ENCODE results near the gene PLEKHG3.

The PLEKHG3 gene

DNA sequence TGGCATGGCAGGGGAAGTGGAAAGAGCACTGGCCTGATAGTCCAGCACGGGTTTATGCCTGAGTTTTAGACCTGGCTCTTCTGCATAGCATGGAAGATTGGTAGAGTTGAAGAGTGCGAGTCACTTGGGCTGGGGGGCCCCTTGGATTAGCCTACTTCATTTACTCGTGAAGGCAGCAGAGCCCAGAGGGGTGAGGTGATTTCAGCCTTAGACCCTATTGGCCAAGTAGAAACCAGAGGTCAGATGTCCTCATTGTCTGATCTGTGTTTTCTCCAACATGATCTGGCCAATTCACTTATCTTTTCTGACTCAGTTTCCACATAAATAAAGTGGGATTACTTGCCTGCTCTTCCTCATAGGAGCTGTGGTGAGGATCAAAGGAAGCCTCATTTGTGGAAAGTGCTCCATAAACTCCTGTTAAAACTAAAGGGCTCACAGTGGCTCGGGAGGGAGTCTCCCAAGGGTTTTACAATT is 1.9 kb downstream of the PLEKHG3 start:
- no peak for DNase-seq (ENCODE audit: low read depth in 1 of 2, low spot score in 1 of 2)

GRCh38 chr14:64706593-64707193 is 2.5 kb downstream of the PLEKHG3 start:
- no peak for DNase-seq (ENCODE audit: low read depth in 1 of 2, low spot score in 1 of 2)

GRCh38 chr14:64707661-64708060 is 3.4 kb downstream of the PLEKHG3 start:
- no peak for DNase-seq (ENCODE audit: low read depth in 1 of 2, low spot score in 1 of 2)

DNA sequence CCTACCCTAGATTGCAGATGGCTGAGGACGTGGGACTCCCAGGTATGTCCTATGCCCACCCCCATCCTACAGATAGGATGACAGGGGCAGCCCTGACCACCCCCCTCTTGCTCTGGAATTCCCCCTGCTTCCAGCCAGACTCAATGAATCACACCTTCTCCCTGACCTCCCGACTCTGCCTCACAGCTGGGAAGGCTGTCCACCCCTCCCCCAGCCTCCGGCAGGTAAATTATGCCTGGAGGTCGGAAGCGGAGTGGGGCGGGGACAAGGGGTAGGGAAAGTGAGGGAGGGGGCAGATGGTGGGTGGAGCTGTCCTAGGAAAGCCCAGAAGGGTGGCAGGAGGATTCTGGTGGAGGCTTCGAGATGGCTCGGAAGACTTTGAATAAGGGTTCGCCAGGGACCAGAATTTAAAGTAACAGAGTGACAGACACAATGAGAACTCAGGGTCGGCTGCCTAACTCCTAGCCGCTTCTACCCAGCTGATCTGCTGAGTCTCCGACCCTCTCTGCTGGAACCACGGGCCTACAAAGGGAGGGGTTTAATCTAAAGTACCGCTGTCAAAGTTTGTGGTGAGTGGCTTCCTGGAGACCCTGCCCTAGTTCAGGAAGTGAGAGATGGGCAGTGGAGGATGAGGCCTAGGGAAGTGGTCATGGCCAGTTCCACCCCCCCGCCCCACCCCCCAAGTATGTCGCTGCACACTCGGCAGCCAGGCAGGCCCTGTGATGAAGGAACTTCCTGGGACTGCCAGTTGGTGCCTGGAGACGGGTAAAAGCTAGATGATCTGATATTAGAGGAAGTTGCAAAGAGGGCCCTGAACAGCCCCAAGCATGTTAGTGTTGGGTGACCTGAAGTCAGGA is 4.2 kb downstream of the PLEKHG3 start:
- no peak for DNase-seq (ENCODE audit: low read depth in 1 of 2, low spot score in 1 of 2)

- DNase-seq (ENCODE audit: low read depth in 1 of 2, low spot score in 1 of 2): no peak
Observed at GRCh38 chr14:64709126-64709525, 4.9 kb downstream of the PLEKHG3 start.

DNA sequence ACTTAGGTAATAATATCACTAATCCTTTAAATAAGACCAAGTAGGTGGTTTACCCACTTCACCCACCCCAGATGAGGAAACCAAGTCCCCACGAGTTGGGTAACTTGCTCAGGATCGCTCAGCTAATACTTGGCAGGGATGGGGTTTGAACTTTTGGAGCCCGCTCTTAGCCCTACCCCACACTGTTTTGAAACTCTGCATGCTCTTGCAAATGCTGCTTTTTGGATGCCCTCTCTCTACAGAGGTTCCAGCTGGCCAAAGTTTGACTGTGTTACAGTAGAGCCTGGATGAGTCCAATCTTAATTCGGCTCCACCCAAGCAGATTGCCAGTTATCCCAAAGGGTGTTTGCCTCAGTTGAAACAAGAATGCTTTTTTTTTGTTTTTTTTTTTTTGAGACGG is 6.8 kb downstream of the PLEKHG3 start:
- DNase-seq (ENCODE audit: low read depth in 1 of 2, low spot score in 1 of 2): no peak

GRCh38 chr14:64713677-64714076 is 9.5 kb downstream of the PLEKHG3 start:
- no peak for DNase-seq (ENCODE audit: low read depth in 1 of 2, low spot score in 1 of 2)

- no peak for DNase-seq (ENCODE audit: low read depth in 1 of 2, low spot score in 1 of 2)
Observed at GRCh38 chr14:64714432-64715025, 10.3 kb downstream of the PLEKHG3 start.

GRCh38 chr14:64715146-64715627 is 11.0 kb downstream of the PLEKHG3 start:
- no peak for DNase-seq (ENCODE audit: low read depth in 1 of 2, low spot score in 1 of 2)

DNA sequence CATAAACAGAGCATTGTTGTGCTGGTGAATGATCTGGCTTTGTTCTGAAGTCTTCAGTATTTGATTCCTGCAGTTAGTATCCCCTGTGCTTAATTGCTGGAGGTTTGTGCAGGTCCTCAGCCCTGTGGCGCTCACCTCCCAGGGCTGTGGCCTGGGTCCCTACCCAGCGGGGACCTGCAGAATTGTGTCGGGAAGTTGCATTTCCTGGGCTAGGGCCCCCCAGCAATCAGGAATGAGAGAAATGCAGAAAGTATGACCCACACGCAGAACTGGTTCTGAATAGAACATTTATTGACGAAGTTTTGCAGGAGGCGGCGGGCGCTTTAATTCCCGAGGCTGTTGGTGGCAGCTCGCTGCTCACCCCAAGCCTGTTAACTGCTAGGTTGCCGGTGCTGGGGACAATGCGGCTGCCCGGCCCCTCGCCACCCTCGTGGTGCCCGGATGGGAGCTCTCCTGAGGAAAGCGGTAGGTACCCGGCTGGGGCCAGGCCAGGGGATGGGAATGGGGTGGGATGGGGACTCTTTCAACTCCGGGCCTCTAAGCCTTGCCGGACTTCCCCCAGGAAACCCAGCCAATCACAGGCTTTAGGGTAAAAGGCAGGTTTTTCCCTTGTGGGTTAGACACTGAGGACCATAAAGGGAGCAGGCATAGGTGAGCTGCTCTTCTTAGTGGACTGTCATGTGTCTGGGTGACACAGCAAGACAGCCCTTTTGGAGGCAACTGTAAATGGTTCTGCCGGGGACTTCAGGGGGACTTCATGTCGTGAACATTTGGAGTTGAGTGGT is 11.6 kb downstream of the PLEKHG3 start:
- no peak for DNase-seq (ENCODE audit: low read depth in 1 of 2, low spot score in 1 of 2)

GRCh38 chr14:64717870-64718269 is 13.6 kb downstream of the PLEKHG3 start:
- no peak for DNase-seq (ENCODE audit: low read depth in 1 of 2, low spot score in 1 of 2)

- DNase-seq (ENCODE audit: low read depth in 1 of 2, low spot score in 1 of 2): no peak
Observed at GRCh38 chr14:64718762-64719161, 14.5 kb downstream of the PLEKHG3 start.

DNA sequence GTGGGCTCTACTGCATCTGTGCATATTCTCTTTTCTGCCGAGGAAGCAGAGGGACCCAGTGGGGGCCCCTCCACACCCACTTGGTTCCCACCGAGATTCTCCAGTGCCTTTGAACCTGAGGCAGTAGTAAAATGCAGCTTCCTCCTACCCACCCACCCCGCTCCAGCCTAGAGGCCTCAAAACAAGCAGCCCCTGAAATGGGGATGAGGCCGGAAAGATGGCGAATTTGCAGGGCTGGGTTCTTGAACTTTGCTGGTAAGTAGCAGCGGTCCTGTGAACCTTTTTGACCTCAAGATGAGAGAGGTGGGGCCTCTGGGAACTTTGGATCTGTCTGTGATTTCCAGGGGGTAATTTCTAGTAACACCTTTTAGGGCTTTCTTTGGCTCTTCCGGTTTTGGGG is 15.4 kb downstream of the PLEKHG3 start:
- no peak for DNase-seq (ENCODE audit: low read depth in 1 of 2, low spot score in 1 of 2)

- DNase-seq (ENCODE audit: low read depth in 1 of 2, low spot score in 1 of 2): no peak
Observed at GRCh38 chr14:64720131-64720576, 15.9 kb downstream of the PLEKHG3 start.

- DNase-seq (ENCODE audit: low read depth in 1 of 2, low spot score in 1 of 2): no peak
Observed at GRCh38 chr14:64721391-64721791, 17.2 kb downstream of the PLEKHG3 start.

GRCh38 chr14:64721899-64722298 is 17.7 kb downstream of the PLEKHG3 start:
- no peak for DNase-seq (ENCODE audit: low read depth in 1 of 2, low spot score in 1 of 2)

DNA sequence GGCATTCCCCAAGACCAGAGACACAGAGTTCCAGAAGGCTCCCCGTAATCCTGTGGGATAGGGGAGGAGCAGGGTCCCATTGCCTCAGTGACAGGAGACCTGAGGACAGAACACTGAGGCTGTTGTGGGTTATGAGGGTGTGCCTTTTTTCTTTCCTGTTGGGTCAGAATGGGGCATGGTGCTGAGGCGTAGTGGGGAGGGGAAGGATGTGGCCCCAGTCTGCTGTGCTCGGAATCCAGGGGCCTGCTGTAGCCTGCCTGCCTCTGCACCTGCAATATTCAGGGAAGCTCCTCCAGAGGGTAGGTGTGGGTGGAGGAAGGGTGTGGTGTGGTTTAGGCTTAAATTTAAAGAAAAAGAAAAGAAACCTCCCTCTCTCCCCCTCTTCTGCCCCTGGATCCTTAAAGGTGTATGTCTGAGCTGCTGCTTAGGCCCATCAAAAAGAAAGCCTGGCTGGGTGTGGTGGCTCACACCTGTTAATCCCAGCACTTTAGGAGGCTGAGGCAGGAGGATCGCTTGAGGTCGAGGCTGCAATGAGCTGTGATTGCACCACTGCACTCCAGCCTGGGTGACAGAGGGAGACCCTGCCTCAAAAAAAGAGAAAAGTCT is 18.7 kb downstream of the PLEKHG3 start:
- no peak for DNase-seq (ENCODE audit: low read depth in 1 of 2, low spot score in 1 of 2)

DNA sequence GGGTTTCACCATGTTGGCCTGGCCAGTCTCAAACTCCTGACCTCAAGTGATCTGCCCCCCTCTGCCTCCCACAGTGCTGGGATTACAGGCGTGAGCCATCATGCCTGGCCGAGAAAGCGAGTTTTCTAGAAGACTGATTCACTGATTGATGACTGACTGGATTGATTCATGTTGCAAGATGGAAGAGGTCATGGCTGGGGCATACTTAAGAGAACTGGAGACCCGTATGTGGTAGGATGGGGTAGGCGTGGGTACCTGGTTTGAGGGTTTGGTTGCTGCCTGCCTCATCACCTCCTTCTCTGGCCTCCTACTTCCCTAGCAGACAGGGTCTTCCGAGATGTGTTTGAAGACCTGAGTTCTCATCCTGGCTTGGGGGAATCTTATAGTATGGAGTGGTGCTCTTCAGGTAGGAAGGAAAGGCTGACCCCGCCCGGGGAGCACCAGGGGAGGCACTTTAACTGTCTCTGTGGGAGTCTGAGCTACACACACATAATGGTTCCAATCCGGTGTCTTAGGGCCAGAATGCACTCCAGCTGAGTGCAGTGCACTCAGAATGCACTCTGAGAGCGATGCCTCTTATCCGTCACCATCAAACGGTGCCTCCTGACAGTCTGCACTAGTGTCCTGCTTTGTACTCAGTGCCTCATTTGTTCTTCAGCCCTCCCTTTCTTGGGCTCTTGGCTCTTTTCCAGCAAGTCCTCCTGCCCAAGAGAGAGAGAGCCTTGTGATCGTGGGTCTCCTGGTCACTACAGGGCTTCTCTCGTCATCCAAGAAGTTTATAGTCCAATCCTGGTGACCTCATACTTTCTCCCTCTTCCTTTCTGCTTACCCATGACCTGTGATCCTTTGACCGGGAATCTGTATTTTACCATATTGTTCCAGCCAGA is 19.7 kb downstream of the PLEKHG3 start:
- no peak for DNase-seq (ENCODE audit: low read depth in 1 of 2, low spot score in 1 of 2)

DNA sequence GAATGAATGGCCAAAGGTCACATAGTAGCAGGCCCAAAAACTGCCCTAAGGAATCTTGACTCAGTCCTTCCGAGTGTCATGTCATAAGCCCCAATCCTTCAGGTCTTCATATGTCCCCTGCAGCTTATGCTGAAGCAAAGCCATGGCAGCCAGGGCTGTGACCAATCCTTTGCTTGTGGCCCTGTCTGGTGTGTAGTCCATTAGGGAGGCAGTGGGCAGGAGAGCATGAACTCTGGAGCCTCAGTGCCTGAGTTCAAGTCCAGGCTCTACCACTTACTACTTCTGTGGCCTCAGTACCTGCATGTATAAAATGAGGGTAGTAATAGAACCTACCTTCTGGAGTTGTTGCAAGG is 20.3 kb downstream of the PLEKHG3 start:
- DNase-seq (ENCODE audit: low read depth in 1 of 2, low spot score in 1 of 2): no peak

- DNase-seq (ENCODE audit: low read depth in 1 of 2, low spot score in 1 of 2): no peak
Observed at GRCh38 chr14:64725261-64725815, 21.1 kb downstream of the PLEKHG3 start.

All from stimulated activated CD4-positive, alpha-beta T cell treated with anti-CD3 and anti-CD28 coated beads, Interleukin-15, amount 100 ng/mL, for 1 hour (primary cell).